DMS153 (cell line): Measurements from ENCODE around the gene UHRF1.
"Not testable (repeated sequence)": the region's sequence is repeated elsewhere in the genome, so short reads cannot be mapped to it uniquely, and the experiment has no call there.

Experiments used
- DNase-seq: peaks from one replicate; lab custom pipeline; 2025; lab: John Stamatoyannopoulos, UW

Gene UHRF1

DNA sequence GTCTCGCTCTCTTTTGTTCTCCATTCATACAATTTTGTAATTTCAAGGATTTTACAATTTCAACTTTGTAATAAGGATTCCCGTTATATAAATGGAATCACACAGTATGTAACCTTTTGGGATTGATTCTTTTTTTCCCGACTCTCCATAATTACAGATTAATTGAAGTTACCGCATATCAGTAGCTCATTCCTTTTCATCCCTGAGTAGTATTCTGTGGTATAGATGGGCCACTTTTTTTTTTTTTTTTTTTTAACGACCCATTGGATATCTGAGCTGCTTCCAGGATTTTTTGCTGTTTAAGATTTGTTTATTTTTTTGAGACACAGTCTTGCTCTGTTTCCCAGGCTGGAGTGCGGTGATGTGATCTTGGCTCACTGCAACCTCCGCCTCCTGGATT lies 27.8 kb downstream of the UHRF1 start:
- DNase-seq: no peak

DNA sequence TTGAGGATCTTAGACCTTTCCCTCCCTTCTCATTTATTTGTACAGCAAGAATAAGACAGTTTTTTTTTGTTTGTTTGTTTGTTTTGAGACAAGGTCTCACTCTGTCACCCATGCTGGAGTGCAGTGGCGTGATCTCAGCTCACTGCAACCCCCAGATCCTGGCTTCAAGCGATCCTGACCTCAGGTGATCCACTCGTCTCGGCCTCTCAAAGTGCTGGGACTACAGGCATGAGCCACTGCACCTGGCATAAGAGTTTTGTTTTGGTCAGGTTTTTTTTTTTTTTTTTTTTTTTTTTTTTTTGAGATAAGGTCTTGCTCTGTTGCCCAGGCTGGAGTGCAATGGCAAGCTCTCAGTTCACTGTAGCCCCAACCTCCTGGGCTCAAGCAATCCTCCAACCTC lies 29.2 kb downstream of the UHRF1 start:
- not testable (repeated sequence) for DNase-seq

DNA sequence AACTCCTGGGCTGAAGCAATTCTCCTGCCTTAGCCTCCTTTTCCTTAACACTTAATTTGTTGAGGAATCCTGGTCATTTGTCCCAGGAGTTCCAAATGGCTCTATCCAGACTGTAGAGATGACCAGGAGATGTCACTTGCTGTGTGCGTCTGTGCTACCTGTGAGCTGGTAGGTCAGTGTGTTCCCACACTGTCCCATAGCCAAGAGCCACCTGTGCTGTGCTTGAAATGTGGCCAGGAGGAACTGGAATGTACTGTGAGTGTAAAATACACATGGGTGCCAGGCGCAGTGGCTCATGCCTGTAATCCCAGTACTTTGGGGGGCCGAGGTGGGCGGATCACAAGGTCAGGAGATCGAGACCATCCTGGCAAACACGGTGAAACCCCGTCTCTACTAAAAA lies 30.2 kb downstream of the UHRF1 start:
- DNase-seq: no peak

DNA sequence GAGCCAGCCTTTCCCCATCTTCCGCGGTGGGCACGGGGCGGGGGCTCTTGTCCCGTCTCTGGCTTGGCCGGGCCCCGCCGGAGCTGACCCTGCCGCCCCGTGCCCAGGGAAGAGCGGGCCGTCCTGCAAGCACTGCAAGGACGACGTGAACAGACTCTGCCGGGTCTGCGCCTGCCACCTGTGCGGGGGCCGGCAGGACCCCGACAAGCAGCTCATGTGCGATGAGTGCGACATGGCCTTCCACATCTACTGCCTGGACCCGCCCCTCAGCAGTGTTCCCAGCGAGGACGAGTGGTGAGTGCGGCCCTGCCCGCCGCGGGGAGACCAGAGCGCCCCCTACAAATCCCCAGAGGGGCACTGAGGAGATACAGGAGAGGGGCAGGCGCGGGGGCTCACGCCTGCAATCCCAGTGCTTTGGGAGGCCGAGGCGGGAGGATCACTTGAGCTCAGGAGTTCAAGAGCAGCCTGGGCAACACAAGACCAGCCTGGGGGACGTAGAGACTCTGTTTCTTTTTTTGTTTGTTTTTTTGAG lies 32.4 kb downstream of the UHRF1 start:
- not testable (repeated sequence) for DNase-seq

DNA sequence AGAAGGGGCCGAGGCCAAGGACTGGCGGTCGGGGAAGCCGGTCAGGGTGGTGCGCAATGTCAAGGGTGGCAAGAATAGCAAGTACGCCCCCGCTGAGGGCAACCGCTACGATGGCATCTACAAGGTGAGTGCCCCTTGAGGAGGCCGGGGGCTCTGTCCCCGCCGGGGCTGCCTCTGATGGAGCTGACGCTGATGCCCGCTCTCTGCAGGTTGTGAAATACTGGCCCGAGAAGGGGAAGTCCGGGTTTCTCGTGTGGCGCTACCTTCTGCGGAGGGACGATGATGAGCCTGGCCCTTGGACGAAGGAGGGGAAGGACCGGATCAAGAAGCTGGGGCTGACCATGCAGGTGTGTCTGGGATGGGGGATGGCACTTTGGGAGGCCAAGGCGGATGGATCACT lies 41.3 kb downstream of the UHRF1 start:
- DNase-seq: not testable (repeated sequence)

DNA sequence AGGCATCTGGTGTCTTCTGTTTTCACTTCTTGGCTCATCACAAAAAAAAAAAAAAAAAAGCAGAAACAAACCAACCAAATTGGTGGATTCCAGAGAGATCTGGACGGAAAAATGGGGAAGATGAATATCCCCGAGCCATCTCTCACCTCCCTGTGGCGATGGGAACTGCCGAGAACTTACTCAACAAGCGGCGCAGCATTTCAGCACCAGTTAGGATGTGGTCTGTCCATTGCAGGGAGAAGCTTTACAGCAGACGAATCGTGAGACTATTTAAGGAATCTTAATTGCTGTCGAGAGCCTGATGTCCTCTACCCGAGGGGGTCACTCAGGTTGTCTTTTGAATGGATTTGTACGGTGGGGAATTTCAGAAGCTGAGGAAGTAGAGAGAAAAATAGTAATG lies 42.4 kb downstream of the UHRF1 start:
- no peak for DNase-seq

DNA sequence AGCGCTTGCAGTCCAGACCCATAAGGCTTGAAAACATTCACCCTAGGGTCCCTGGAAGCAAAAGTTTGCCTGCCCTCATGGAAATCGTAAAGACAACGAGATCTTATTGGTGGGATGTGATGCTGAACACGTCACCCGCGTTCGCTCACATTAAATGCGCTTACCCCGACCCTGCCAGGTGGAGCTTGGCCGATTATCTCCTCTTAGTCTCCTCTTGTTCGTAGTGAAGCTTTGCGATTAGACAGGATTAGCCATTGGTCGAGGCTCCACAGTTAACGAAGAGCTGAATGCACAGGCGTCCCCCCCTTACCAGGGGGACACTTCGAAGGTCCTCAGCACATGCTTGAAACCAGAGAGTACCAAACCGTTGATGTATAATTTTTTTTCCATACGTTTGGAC lies 43.6 kb downstream of the UHRF1 start:
- no peak for DNase-seq

DNA sequence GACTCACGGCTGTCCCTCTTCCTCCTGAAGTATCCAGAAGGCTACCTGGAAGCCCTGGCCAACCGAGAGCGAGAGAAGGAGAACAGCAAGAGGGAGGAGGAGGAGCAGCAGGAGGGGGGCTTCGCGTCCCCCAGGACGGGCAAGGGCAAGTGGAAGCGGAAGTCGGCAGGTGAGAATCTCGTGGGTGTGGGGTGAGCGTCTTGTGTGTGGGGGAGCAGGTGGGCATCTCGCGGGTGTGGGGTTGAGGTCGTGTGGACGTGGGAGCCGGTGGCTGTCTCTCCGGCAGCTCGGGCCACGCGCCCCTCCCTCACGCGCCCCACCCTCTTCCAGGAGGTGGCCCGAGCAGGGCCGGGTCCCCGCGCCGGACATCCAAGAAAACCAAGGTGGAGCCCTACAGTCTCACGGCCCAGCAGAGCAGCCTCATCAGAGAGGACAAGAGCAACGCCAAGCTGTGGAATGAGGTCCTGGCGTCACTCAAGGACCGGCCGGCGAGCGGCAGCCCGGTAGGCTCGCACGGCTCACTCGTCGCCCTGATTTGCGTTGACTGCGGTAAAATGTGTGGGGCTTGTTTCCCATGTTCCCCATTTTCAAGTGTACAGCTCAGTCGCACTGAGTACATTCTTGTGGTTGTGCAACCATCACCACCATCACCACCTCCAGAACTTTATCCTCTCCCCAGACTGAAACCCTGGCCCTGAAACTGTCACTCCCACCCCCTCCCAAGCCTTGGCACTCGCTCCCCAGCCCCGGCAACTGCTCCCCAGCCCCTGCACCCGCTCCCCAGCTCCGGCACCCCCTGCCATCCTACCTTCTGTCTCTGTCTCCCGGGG lies 45.2 kb downstream of the UHRF1 start:
- not testable (repeated sequence) for DNase-seq

DNA sequence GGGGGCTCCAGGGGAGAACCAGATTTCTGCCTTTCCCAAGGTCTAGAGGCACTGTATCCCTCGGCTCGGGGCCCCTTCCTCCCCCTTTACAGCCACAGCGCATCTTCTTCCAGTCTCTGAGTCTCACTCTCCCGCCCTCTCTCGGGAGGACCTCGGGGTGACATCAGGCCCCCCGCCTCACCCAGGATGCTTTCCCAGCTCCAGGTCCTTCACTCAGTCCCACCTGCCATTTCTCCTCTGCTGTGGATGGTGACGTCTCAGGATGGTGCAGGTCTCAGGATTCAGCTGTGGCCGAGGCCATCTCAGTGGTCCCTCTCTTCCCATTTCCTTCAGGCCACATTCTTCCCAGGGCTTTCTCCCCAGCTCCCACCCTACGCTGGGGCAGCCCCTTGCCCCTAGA lies 46.0 kb downstream of the UHRF1 start:
- DNase-seq: no peak

DNA sequence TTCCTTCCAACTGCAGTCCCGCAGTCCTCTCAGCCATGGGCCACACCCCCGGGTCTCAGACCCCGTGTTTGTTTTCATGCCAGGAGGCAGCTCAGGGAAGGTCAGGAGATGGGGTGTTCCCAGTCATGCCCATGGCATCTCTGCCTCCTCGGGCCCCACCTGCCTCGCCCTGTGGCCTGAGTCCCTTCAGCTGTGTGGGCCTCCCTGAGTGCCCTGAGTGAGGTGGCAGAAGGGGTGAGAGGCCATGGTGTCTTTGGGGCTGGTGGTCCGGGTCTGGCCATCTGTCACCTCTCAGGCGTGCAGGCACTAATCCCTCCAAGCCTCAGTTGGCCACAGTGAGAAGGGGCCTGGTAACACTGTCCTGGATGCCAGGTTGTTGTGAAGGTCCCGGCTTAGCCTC lies 48.7 kb downstream of the UHRF1 start:
- no peak for DNase-seq

DNA sequence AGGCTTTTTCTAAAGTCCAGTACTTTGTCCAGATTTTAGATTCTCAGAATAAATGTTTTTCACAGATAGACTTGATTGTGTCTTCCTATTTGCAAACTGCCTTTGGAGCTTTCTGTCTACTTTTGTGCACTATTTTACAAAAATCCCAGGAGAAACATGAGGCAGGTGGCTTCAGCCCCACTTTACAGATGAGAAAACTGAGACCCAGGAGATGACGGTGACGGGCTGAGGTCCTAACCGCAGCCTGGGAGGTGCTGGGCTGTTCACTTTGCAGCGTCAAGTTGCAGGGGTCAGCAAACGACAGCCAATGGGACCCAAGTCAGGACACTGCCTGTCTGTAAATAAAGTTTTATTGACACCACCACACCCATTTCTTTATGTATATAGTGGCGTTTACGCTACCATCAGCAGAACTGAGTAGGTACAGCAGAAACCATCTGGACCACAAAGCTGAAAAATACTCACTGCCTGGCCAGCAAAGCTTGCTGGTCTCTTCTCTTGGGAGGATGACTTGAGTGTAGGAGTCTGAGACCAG lies 52.9 kb downstream of the UHRF1 start:
- no peak for DNase-seq

DNA sequence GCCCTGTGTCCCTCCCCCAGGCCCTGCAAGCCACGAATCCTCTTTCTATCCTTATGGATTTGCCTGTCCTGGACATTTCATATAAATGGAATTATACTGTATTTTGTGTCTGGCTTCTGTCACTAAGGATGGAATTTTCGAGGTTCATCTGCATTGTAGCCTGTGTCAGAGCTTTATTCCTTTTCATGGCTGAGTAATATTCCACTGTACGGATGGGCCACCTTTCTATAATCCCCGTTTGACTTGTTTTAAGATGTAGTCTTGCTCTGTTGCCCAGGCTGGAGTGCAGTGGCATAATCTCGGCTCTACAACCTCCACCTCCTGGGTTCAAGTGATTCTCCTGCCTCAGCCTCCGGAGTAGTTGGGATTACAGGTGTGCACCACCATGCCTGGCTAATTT lies 55.8 kb downstream of the UHRF1 start:
- no peak for DNase-seq

DNA sequence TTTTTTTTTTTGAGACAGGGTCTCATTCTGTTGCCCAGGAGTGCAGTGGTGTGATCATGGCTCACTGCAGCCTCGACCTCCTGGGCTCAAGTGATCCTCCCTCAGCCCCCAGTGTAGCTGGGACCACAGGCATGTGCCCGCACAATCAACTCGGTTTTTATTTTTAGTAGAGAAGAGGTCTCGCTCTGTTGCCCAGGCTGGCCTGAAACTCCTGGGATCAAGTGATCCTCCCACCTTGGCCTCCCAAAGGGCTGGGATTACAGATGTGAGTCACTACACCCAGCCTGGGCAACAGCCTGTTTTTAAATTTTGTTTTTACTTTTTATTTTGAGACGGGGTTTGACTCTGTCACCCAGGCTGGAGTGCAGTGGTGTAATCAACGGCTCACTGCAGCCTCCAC lies 57.3 kb downstream of the UHRF1 start:
- DNase-seq: no peak

DNA sequence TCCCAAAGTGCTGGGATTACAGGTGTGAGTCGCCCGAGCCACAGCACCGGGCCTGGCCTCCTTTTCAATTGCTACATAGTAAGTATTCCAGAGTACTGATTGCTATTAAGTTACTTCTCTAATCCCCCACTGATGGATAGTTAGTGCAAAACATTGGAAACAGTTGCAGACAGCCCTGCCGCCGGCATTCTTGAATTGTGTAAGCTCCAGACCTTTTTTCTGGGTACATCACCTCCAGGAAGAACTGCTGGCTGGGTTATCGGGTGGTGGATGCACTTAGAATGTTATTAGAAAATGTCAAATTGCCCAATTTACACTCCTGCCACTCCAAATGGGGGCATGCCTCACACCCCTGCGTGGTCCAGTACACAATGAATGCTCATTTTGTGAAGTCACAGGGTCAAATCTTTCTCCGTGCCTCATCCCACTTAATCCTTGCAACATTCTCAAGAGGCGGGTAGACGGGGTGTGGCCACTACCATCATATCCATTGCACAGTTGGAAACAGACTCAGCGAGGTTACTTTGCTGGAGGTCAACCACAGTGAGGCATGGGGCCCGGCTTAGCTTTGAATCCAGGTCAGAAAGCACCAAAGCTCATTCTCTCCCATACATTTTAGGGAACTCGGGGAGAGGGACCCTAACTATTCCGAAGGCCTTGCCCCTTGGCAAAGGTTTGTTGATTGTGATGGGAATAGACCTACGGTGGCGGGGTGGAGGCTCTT lies 58.6 kb downstream of the UHRF1 start:
- DNase-seq: no peak

DNA sequence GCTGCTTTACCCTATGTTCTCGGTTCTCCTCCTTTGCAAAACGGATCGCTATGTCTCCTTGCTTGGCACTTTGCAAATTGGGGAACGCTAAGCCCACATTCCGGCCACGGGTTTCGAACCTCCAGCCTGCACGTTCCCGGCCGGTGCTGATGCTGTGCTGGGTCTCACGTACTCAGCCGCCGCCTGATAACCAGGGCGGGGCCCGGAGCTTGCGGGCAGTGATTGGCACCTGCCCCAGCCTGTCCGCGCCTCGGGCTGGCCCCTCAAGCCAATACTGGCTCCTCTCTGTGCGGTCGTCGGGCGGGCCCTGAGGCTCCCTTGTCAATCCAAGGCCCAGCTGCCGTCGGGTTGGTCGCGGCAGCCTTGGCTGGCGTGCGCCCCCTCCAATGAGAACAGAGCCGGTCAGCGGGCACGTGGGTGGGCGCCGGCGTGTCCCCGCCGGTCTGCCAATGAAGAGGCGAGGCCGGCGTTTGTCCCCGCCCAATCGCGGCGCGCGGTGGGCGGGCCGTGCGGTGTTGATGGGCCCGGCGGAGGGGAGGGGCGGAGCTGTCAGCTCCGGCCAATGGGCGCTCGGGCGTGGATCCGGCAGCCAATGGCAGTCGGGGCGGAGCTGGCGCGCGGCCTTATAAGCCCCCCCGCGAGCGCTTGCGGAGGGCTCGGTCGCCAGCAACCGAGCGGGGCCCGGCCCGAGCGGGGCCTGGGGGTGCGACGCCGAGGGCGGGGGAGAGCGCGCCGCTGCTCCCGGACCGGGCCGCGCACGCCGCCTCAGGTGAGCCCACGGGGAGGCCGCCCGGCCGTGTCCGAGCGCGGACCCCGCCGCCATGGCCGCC lies 59.4 kb downstream of the UHRF1 start, which contains the start of gene KDM4B:
TSS of gene KDM4B (plus strand) at position 652 of the 830 bp plus-strand sequence. CDS start 63,778 bp downstream, outside the sequence.
- peak; percentile 99 for DNase-seq

DNA sequence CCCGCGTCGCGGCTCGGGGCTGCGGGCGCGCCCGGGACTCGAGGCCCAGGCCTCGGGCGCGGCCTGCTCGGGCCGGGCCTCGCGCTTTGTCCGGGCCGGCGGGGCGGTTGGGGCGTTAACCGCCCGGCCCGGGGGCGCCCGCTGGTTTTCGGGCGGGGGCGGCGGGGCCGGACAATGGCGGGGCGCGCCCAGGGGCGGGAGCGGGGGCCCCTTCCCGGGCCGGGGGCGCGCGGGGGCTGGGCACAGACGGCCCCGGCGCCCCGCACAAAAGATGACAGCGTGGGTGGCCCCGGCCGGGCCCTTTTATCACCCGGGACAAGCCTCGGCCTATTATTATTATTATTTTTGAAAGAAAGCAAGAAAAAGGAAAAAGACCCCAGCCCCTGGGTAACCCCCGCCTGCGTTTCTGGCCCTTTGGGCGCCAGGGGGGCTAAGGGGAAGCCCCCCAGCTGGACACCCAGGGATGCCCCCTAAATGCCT lies 60.0 kb downstream of the UHRF1 start:
- DNase-seq: no peak

DNA sequence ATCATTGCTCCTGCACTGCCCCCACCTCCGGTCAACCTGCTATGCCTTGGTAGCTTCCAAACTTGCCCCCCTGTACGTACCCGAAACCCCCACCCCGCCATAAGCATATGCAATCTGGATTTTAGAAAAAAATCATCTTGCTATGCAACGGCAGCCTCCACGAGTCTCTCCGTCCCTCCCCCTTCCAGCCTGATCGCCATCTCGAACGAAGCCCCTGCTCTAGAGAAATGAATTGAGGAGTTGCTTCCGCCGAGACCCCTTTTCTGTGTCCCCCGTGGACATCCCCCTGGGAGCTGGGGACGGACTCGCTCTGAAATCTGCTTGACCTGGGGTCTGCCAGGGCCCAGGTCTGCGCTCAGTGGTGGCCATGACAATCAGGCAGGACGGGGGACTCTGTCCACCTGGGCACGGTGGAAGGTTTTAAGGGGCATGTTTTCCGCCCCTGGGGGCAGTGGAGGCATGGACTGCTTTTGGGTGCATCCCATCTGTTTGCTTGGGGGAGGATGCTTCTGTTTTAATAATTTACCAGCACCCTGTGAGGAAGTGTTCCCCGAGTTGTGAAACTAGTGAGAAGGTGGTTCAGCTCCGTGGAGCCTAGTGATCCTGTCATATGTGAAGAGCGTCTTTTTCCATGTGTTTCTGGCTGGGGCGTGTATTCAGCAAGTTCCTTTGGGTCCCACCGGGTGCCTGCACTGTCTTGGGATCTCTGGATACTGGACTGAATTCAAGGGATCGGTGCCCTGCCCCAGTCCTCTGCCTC lies 60.7 kb downstream of the UHRF1 start:
- DNase-seq: no peak

DNA sequence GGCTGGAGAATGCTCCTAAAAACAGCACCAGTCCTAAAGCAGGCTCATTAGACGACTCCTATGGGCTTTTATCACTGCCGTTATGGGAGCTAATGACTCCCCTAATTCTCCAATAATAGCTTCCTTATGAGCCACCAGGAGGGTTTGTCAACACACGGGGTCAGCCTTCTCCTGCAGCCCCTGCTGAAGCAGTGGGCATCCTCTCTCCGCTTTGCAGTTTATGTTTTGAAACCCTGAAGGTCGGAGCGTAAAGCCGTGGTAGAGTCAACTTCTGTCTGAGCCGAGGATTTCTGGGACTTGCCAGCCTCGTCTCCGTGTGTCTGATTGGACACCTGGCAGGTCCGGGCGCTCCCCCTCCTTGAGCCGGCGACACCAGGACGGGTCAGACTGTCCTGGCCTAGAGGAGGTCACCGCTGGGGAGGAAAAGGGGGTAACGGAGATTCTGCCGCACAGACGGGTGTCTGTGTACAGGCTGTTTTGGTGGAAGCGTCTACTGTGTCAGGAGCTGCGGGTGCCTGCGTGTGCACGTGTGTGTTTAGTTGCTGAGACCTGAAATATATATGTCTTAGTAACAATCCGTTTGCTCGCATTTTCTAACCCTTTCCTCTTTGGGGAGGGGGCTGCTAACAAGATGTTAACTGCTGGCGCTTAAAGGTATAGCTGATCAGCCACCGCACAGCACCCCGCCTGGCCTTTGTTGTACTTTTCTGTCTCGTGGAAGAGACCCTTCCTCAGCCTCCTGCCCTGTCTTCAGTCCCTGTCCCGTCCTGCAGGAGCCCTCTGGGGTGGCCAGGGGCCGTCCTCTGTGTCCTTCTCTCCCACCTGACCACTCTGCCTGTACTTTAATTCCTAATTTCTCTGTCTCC lies 61.5 kb downstream of the UHRF1 start:
- no peak for DNase-seq

DNA sequence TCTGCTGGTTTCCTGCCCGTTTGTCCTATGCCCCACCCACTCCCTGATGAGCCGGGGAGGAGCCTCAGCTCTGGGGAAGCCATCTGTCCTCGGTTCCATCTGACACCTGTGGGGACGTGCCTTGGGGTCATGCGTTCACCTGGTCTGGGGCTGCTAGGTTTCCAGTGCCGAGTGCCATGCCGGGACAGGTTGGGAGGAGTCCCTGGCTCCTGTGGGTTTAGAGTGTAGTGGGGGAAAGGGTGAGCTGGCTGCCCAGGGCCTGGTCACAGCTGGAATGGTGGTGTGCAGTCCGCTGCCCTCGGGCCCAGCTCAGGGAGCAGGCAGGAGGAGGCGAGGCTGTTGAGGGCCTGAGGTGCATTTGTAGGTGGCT lies 62.1 kb downstream of the UHRF1 start:
- DNase-seq: no peak
